ENCODE measurements around the gene UHRF1. TPM values are rescaled to one million over a fixed set of nuclear protein-coding genes. Genes with fewer than 3 reads are reported as not detected.
"Not testable (repeated sequence)": the region's sequence is repeated elsewhere in the genome, so short reads cannot be mapped to it uniquely, and the experiment has no call there.

The UHRF1 gene
- total RNA-seq, 4 donors from 2014 or later, result 0.46 to 21.8 (median 0.77) TPM; not detected in 1

- Histone ChIP-seq H3K4me1 (no peaks in the 10 kb centered on the region), H3K9me3 (no peaks in the 10 kb centered on the region), H3K36me3 (no peaks in the 10 kb centered on the region), H3K27me3 (no peaks in the 10 kb centered on the region), H3K4me3 (no peak overlapping the region), H3K27ac (no peak overlapping the region)
- no peak for DNase-seq
- no peak for TF ChIP-seq CTCF (IDR thresholded peaks at IDR 0.05)
- TF ChIP-seq POLR2A (IDR thresholded peaks at IDR 0.05), result no peak
- intact Hi-C loops (cut with DNase I; ENCODE audit: low total_unique reads), result no loop called here
Measured at GRCh38 chr19:4952945-4953344, 43.6 kb downstream of the UHRF1 start.

- H3K9me3 ChIP-seq; H3K27ac ChIP-seq; H3K4me3 ChIP-seq; intact Hi-C loops (cut with DNase I; ENCODE audit: low total_unique reads); DNase-seq; H3K4me1 ChIP-seq; H3K36me3 ChIP-seq; H3K27me3 ChIP-seq: not testable (repeated sequence)
Measured at GRCh38 chr19:4954320-4955149, 45.2 kb downstream of the UHRF1 start.

- no peak for DNase-seq
- Histone ChIP-seq H3K36me3 (no peaks in the 10 kb centered on the region), H3K4me3 (no peak overlapping the region), H3K27me3 (no peaks in the 10 kb centered on the region), H3K4me1 (no peaks in the 10 kb centered on the region), H3K9me3 (no peaks in the 10 kb centered on the region), H3K27ac (no peak overlapping the region)
- intact Hi-C loops (cut with DNase I; ENCODE audit: low total_unique reads), result no loop called here
- TF ChIP-seq CTCF (IDR thresholded peaks at IDR 0.05), result no peak
- TF ChIP-seq POLR2A (IDR thresholded peaks at IDR 0.05), result no peak
Measured at GRCh38 chr19:4955274-4955673, 46.0 kb downstream of the UHRF1 start.

GRCh38 chr19:4957981-4958380 lies 48.7 kb downstream of the UHRF1 start:
- no peaks in the 10 kb centered on the region for H3K4me1 ChIP-seq
- no peak overlapping the region for H3K27ac ChIP-seq
- DNase-seq, result no peak
- H3K27me3 ChIP-seq, result no peaks in the 10 kb centered on the region
- intact Hi-C loops (cut with DNase I; ENCODE audit: low total_unique reads), result no loop called here
- H3K36me3 ChIP-seq, result no peaks in the 10 kb centered on the region
- no peaks in the 10 kb centered on the region for H3K9me3 ChIP-seq
- TF ChIP-seq POLR2A (IDR thresholded peaks at IDR 0.05), result no peak
- no peak for TF ChIP-seq CTCF (IDR thresholded peaks at IDR 0.05)
- H3K4me3 ChIP-seq, result no peak overlapping the region

- DNase-seq, result no peak
- H3K4me1 ChIP-seq, result no peaks in the 10 kb centered on the region
- no peak for TF ChIP-seq CTCF (IDR thresholded peaks at IDR 0.05)
- no peak for TF ChIP-seq POLR2A (IDR thresholded peaks at IDR 0.05)
- H3K4me3 ChIP-seq, result no peak overlapping the region
- intact Hi-C loops (cut with DNase I; ENCODE audit: low total_unique reads), result no loop called here
- no peak overlapping the region for H3K27ac ChIP-seq
- H3K9me3 ChIP-seq, result no peaks in the 10 kb centered on the region
- no peaks in the 10 kb centered on the region for H3K27me3 ChIP-seq
- no peaks in the 10 kb centered on the region for H3K36me3 ChIP-seq
Measured at GRCh38 chr19:4962085-4962619, 52.9 kb downstream of the UHRF1 start.
